ENCODE data around the gene DOCK2. TPM values are rescaled to one million over a fixed set of nuclear protein-coding genes. Genes with fewer than 3 reads are reported as not detected.
A peak's percentile ranks its signal among the peaks of the same experiment; 100 is the strongest.

The DOCK2 gene
- total RNA-seq, 1 donor from 2014 or later = 4.2 TPM

GRCh38 chr5:169970339-169970738, 333.3 kb downstream of the DOCK2 start:
- DNase-seq = no peak
- Histone ChIP-seq H3K9me3 (replicated peaks) (no peaks in the 10 kb centered on the region), H3K4me1 (no peaks in the 10 kb centered on the region), H3K27ac (replicated peaks) (no peak overlapping the region), H3K36me3 (no peaks in the 10 kb centered on the region), H3K27me3 (ENCODE audit: low read depth) (peaks cover 61% of the 10 kb centered on the region), H3K4me3 (no peak overlapping the region)
- intact Hi-C loops (cut with micrococcal nuclease) = no loop called here
- no peak for TF ChIP-seq CTCF (IDR thresholded peaks at IDR 0.05; ENCODE audit: borderline replicate concordance)

GRCh38 chr5:169970911-169971765, 334.1 kb downstream of the DOCK2 start:
- H3K4me1 ChIP-seq = no peaks in the 10 kb centered on the region

GRCh38 chr5:169971780-169972179, 334.7 kb downstream of the DOCK2 start:
- Histone ChIP-seq H3K4me1 (no peaks in the 10 kb centered on the region), H3K27ac (replicated peaks) (no peak overlapping the region), H3K9me3 (replicated peaks) (no peaks in the 10 kb centered on the region), H3K36me3 (no peaks in the 10 kb centered on the region), H3K4me3 (no peak overlapping the region), H3K27me3 (ENCODE audit: low read depth) (peaks cover 64% of the 10 kb centered on the region)
- intact Hi-C loops (cut with micrococcal nuclease) = no loop called here
- no peak for DNase-seq
- TF ChIP-seq CTCF (IDR thresholded peaks at IDR 0.05; ENCODE audit: borderline replicate concordance) = no peak

More at GRCh38 chr5:169970911-169971765, 334.1 kb downstream of the DOCK2 start:
- no peak overlapping the region for H3K27ac ChIP-seq (replicated peaks)
- TF ChIP-seq CTCF (IDR thresholded peaks at IDR 0.05; ENCODE audit: borderline replicate concordance) = no peak
- intact Hi-C loops (cut with micrococcal nuclease) = no loop called here
- peak; percentile 25 for DNase-seq
- H3K27me3 ChIP-seq (ENCODE audit: low read depth) = peaks cover 64% of the 10 kb centered on the region
- no peaks in the 10 kb centered on the region for H3K36me3 ChIP-seq
- no peaks in the 10 kb centered on the region for H3K9me3 ChIP-seq (replicated peaks)
- no peak overlapping the region for H3K4me3 ChIP-seq

- Histone ChIP-seq H3K27me3 (ENCODE audit: low read depth) (peaks cover 72% of the 10 kb centered on the region), H3K4me3 (no peak overlapping the region), H3K36me3 (no peaks in the 10 kb centered on the region), H3K9me3 (replicated peaks) (no peaks in the 10 kb centered on the region), H3K27ac (replicated peaks) (no peak overlapping the region), H3K4me1 (peaks cover 5% of the 10 kb centered on the region)
- intact Hi-C loops (cut with micrococcal nuclease) = no loop called here
- TF ChIP-seq CTCF (IDR thresholded peaks at IDR 0.05; ENCODE audit: borderline replicate concordance) = no peak
- no peak for DNase-seq
Measured at GRCh38 chr5:169973056-169973455, 336.0 kb downstream of the DOCK2 start.

- no peak for DNase-seq
- Histone ChIP-seq H3K4me1 (peaks cover 12% of the 10 kb centered on the region), H3K9me3 (replicated peaks) (no peaks in the 10 kb centered on the region), H3K36me3 (no peaks in the 10 kb centered on the region), H3K27me3 (ENCODE audit: low read depth) (peaks cover 70% of the 10 kb centered on the region), H3K4me3 (no peak overlapping the region), H3K27ac (replicated peaks) (no peak overlapping the region)
- intact Hi-C loops (cut with micrococcal nuclease) = no loop called here
- TF ChIP-seq CTCF (IDR thresholded peaks at IDR 0.05; ENCODE audit: borderline replicate concordance) = no peak
Measured at GRCh38 chr5:169974121-169974770, 337.2 kb downstream of the DOCK2 start.

All from left ventricle myocardium inferior (tissue), 1 donor.